Activated B cell treated with CpG ODN at 0.5 μM for 24 hours (primary cell): ENCODE data around the gene AEBP2. TPM values are rescaled to one million over a fixed set of nuclear protein-coding genes. Genes with fewer than 3 reads are reported as not detected.

Experiments
- ATAC-seq: fragments of 200-7000 bp; cut with Tn5 transposase; one replicate; pipeline ENCODE4 v1.10.0; 2021; ENCODE audit warnings: low read depth, mild to moderate bottlenecking, moderate library complexity
- CTCF ChIA-PET: fragments of 350-600 bp; sonication (Branson Sonifier 250); formaldehyde crosslinking; loops from one replicate; lab custom pipeline; 2021; ENCODE audit warnings: antibody characterized with exemption; lab: Charles Lee
- POLR2A ChIA-PET: fragments of 350-600 bp; sonication (Branson Sonifier 250); formaldehyde crosslinking; loops from one replicate; lab custom pipeline; 2021; ENCODE audit warnings: antibody characterized with exemption; lab: Charles Lee
- DNase-seq: peaks from one replicate; pipeline ENCODE4 v3.0.0; 2022
- H3K27ac Mint-ChIP-seq: one replicate; pipeline ENCODE4 v1.8.0; 2020; ENCODE audit warnings: mixed read lengths
- H3K27me3 Mint-ChIP-seq: one replicate; pipeline ENCODE4 v1.8.0; 2021; ENCODE audit warnings: mixed read lengths
- H3K36me3 Mint-ChIP-seq: one replicate; pipeline ENCODE4 v1.8.0; 2021; ENCODE audit warnings: low read depth, mixed read lengths
- H3K4me1 Mint-ChIP-seq: one replicate; pipeline ENCODE4 v1.8.0; 2021; ENCODE audit warnings: mixed read lengths
- H3K4me3 Mint-ChIP-seq: one replicate; pipeline ENCODE4 v1.8.0; 2020; ENCODE audit warnings: mild to moderate bottlenecking, mixed read lengths
- H3K9me3 Mint-ChIP-seq: one replicate; pipeline ENCODE4 v1.8.0; 2020; ENCODE audit warnings: mixed read lengths
- CTCF ChIP-seq: fragments of 200-600 bp; IDR thresholded peaks from one replicate; pipeline ENCODE4 v1.8.0; 2022; ENCODE audit warnings: antibody characterized with exemption, mild to moderate bottlenecking
- intact Hi-C: fragments of 100-400 bp; cut with micrococcal nuclease; formaldehyde crosslinking; loops from one replicate; pipeline ENCODE4 v1.15.1; 2024
- total RNA-seq: library from RNA; stranded (reverse); gene quantifications from 2 replicates; pipeline ENCODE4 v1.2.3, GENCODE V29; 2022

AEBP2 gene
- total RNA-seq, 1 donor from 2014 or later: 51.0 TPM

- DNase-seq: no peak
- POLR2A ChIA-PET: no interaction called here
- ATAC-seq: no peak
- no peak for TF ChIP-seq CTCF
- no peak overlapping the region for H3K27ac Mint-ChIP-seq
- no peak overlapping the region for H3K4me3 Mint-ChIP-seq
- H3K9me3 Mint-ChIP-seq: peaks cover 9% of the 10 kb centered on the region
- no peaks in the 10 kb centered on the region for H3K27me3 Mint-ChIP-seq
- CTCF ChIA-PET: no interaction called here
- intact Hi-C loops: loop anchor here (5.0 kb wide), 1 partner anchor 35 kb away; no protein-coding TSS in a partner anchor
- H3K4me1 Mint-ChIP-seq: peaks cover 11% of the 10 kb centered on the region
- peaks cover 85% of the 10 kb centered on the region for H3K36me3 Mint-ChIP-seq
Observed at GRCh38 chr12:19477071-19477470, 37.8 kb downstream of the AEBP2 start.

GRCh38 chr12:19480459-19480858 is 41.2 kb downstream of the AEBP2 start:
- DNase-seq (no peak), ATAC-seq (no peak)
- no peaks in the 10 kb centered on the region for H3K27me3 Mint-ChIP-seq
- no peak overlapping the region for H3K27ac Mint-ChIP-seq
- CTCF ChIA-PET: no interaction called here
- TF ChIP-seq CTCF: no peak
- H3K36me3 Mint-ChIP-seq: peaks cover 85% of the 10 kb centered on the region
- POLR2A ChIA-PET: no interaction called here
- H3K4me1 Mint-ChIP-seq: peaks cover 31% of the 10 kb centered on the region
- H3K9me3 Mint-ChIP-seq: peaks cover 9% of the 10 kb centered on the region
- no peak overlapping the region for H3K4me3 Mint-ChIP-seq
- intact Hi-C loops: loop anchor here (5.0 kb wide), 1 partner anchor 38 kb away; no protein-coding TSS in a partner anchor

GRCh38 chr12:19482036-19482435 is 42.7 kb downstream of the AEBP2 start:
- no peak overlapping the region for H3K27ac Mint-ChIP-seq
- intact Hi-C loops: loop anchor here (5.0 kb wide), 1 partner anchor 40 kb away; no protein-coding TSS in a partner anchor
- ChIA-PET CTCF (no interaction called here), POLR2A (no interaction called here)
- TF ChIP-seq CTCF: no peak
- no peaks in the 10 kb centered on the region for H3K27me3 Mint-ChIP-seq
- no peak for DNase-seq
- peaks cover 87% of the 10 kb centered on the region for H3K36me3 Mint-ChIP-seq
- no peak overlapping the region for H3K4me3 Mint-ChIP-seq
- ATAC-seq: no peak
- peaks cover 37% of the 10 kb centered on the region for H3K4me1 Mint-ChIP-seq
- H3K9me3 Mint-ChIP-seq: peaks cover 9% of the 10 kb centered on the region

GRCh38 chr12:19482551-19483109 is 43.3 kb downstream of the AEBP2 start:
- peaks cover 31% of the 10 kb centered on the region for H3K4me1 Mint-ChIP-seq
- H3K4me3 Mint-ChIP-seq: peak overlapping the region; percentile 21
- H3K36me3 Mint-ChIP-seq: peaks cover 84% of the 10 kb centered on the region
- ChIA-PET POLR2A (no interaction called here), CTCF (no interaction called here)
- peaks cover 9% of the 10 kb centered on the region for H3K9me3 Mint-ChIP-seq
- ATAC-seq (peak; percentile 75), DNase-seq (no peak)
- intact Hi-C loops: loop anchor here (5.0 kb wide), 1 partner anchor 40 kb away; no protein-coding TSS in a partner anchor
- TF ChIP-seq CTCF: no peak
- no peaks in the 10 kb centered on the region for H3K27me3 Mint-ChIP-seq
- H3K27ac Mint-ChIP-seq: peak overlapping the region; percentile 56

- no peak for TF ChIP-seq CTCF
- DNase-seq (no peak), ATAC-seq (no peak)
- Mint-ChIP-seq H3K4me1 (peaks cover 30% of the 10 kb centered on the region), H3K36me3 (peaks cover 81% of the 10 kb centered on the region), H3K9me3 (peaks cover 9% of the 10 kb centered on the region), H3K27ac (no peak overlapping the region), H3K27me3 (no peaks in the 10 kb centered on the region), H3K4me3 (no peak overlapping the region)
- intact Hi-C loops: loop anchor here (5.0 kb wide), 1 partner anchor 41 kb away; no protein-coding TSS in a partner anchor
- CTCF ChIA-PET: no interaction called here
- POLR2A ChIA-PET: no interaction called here
Observed at GRCh38 chr12:19483727-19484126, 44.4 kb downstream of the AEBP2 start.
